GM19351 (cell line): ENCODE results near the gene TCF3.
"Not testable (repeated sequence)": the region's sequence is repeated elsewhere in the genome, so short reads cannot be mapped to it uniquely, and the experiment has no call there.

Experiments
- ATAC-seq: cut with Tn5 transposase; IDR thresholded peaks from one replicate; pipeline ENCODE4 v1.9.1; 2021; ENCODE audit warnings: mild to moderate bottlenecking, moderate library complexity; ENCODE audit not compliant: unreplicated experiment

TCF3 gene

DNA sequence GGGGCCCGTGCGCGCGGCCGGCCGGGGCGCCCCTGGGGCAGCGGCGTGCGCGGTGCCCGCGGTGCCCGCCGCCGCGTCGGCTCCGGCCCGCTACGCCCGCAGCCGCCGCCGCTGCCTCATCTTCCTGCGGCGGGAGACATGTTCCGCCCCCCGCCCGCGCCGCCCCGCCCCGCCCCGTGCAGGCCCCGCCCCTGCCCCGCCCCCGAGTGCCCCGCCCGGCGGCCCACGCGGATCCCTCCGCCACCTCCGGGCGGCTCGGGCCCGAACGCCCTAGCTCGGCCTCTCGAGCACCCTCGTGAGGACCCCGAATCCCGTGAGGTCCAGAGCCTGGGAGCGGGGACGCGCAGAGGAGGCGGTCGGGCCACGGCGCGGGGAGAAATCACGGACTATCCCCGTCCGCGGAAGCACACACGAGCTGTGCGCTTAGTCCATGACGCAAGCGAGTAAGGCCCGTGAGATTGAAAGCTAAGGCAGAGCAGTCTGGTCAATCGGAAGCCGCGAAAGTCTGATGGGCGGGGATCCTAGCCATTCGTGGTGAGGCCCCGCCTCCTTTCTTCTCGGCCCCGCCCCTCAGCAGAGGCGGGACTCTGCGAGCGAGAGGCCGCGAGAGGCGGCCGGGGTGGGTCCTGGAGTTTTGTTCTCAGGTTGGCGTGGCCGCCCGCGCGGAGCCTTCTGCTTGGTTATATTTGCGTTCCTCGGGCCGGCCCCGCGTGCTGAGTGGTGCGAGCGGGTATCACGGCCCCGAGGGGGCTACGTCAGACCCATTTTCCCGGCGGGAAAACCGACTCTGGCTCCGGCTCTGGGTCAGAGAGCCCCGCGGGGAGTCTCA, at the start of gene TCF3:
Gene TCF3 (minus strand): TSS at position 145 of the 829 bp plus-strand sequence. CDS start 2,367 bp downstream, outside the sequence.
- ATAC-seq = peak; percentile 64

- no peak for ATAC-seq
Measured at GRCh38 chr19:1700733-1701663, 48.6 kb upstream of the TCF3 start.

GRCh38 chr19:1699998-1700732, 47.8 kb upstream of the TCF3 start:
- no peak for ATAC-seq

- ATAC-seq = no peak
Measured at GRCh38 chr19:1699386-1699785, 47.0 kb upstream of the TCF3 start.

GRCh38 chr19:1698636-1699035, 46.2 kb upstream of the TCF3 start:
- ATAC-seq = no peak

DNA sequence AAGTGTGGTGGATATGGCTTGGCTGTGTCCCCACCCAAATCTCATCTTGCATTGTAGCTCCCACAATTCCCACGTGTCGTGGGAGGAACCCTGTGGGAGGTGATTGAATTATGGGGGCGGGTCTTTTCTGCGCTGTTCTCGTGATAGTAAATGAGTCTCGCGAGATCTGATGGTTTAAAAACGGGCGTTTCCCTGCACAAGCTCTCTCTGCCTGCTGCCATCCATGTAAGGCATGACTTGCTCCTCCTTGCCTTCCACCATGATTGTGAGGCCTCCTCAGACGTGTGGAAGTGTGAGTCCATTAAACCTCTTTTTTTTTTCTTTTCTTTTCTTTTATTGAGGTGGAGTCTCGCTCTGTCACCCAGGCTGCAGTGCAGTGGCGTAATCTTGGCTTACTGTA, 43.1 kb upstream of the TCF3 start:
- not testable (repeated sequence) for ATAC-seq

- ATAC-seq = no peak
Measured at GRCh38 chr19:1691589-1692290, 39.3 kb upstream of the TCF3 start.

DNA sequence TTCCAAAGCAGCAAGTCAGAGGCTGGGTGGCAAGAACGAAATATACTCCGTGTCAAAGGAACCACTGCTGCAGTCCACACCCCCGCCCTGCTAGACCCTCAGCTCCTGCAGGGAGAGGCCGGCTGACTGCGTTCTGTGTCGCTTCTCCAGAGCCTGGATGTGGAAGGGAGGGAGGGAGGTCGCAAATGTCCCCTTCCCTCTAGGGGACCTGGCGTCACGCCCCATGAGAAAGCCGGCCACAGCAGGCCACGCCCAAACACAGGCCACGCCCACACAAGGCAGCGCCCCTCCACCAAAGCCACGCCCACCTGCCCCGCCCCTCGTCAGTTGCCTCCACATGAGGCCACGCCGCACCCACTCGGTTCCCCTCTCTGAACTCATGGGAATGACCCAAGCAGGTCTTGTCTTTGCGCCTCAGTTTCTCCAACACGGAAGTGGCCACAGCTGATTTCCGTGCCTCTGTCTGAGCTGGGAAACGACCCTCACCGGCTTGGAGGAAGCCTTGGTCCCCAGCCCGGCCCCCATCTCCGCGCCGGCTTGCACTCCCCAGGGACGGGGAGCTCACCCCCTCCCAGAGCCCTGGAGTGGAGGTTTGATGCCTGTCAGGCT, 38.4 kb upstream of the TCF3 start:
- ATAC-seq = no peak

- not testable (repeated sequence) for ATAC-seq
Measured at GRCh38 chr19:1685785-1686184, 33.4 kb upstream of the TCF3 start.

DNA sequence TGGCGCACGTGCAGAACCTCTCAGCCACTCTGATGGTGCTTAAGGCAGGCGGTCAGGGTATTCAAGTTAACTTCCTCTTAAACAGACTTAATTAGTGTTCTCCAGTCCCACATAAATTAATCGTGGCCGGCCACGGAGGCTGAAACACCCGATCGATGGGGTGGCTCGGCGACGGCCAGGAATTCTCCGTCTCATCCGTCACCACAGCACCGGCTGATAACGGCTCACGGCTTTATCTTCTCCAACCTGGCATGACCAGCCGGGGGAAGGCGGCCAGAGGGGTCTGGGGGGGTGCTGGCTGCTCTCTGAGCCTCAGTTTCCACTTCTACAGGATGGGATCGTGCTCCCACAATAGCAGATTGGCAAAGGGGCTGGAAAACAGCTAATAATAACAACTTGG, 32.6 kb upstream of the TCF3 start:
- no peak for ATAC-seq

DNA sequence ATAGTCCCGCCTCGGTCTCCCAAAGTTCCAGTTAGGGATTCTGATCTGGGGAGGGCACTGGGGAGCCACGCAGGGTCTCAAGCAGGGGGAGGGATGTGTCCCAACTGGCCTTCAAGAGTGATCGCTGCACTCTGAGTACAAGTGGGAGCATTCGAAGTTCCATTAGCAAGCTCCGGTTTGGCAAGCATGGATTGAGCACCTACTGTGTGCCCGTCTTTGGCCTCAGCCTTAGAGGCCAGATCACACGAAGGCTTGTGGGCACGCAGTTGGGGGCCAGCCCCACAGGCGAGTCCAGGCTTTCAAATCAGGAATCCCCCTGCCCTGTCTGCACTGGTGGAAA, 32.1 kb upstream of the TCF3 start:
- ATAC-seq = no peak

DNA sequence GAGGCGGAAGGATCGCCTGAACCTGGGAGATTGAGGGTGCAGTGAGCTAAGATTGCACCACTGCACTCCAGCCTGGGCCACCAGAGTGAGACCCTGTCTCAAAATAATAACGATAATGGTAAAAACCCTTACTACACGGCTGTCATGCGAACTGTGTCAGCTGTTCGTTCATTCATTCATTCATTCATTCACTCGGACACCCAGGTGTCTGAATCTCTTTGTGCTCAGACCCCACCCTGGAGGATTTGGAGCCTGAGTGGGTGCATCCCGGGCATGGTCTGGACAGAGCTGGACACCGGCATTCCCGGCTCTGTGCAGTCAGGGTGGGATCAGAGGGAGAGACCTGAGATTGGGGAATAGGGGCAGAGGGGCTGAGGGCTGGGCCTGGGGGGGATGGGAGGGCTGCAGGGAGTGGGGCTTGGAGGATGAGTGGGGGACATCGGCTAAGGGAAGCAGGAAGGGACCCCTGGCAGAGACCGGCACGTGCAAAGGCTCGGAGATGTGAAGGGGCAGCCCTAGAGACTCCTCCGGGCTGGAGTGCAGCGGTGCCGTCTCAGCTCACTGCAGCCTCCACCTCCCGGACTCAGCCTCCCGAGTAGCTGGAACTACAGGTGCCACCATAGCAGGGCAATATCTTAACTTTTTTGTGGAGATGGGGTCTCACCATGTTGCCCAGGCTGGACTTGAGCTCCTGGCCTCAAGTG, 31.6 kb upstream of the TCF3 start:
- no peak for ATAC-seq

- no peak for ATAC-seq
Measured at GRCh38 chr19:1680976-1681375, 28.6 kb upstream of the TCF3 start.

- no peak for ATAC-seq
Measured at GRCh38 chr19:1678073-1678472, 25.7 kb upstream of the TCF3 start.

DNA sequence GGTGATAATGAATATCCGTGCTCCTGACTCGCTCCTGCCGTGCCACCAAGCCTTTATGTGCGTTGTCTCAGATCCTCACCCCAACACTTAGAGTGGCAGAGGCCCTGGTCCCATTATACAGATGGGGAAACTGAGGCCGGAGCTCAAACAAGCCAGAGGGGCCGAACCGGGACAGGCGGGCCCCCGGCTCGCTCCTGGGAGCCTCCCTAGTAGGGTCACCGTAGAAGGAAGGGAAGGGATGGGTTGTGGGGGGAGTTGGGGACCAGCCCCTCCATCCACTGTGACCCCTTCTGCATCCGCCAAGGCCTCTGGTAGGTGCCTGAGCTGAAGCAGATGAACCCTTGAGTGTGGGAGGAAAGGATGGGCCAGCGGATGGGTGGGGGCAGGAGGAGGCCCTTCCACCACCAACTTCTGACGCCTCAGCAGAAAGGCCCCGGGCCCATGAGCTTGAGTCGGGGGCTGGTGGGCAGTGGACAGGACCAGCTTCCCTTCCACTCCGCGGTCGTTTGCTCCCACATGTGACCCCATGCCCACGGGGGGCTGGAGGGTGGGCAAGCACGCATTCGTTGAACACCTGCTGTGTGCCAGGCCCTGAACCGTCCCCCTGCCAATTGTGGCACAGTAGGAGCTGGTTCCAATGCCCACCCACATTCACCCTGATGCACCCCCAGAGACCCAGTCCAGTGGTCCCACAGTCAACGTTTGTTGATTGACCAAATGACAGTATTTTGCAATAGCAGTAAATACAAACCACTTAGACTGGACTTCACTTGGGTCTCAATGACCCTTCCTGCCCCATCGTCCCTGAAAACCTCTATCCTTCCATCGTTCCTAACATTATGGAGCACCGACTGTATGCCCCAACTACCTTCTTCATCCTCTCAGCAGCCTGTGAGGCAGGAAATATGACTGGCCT, 24.2 kb upstream of the TCF3 start:
- ATAC-seq = no peak

GRCh38 chr19:1675633-1676350, 23.4 kb upstream of the TCF3 start:
- no peak for ATAC-seq

GRCh38 chr19:1674293-1674679, 21.9 kb upstream of the TCF3 start:
- ATAC-seq = no peak
